ENCODE results near the gene TCTN3. TPM values are rescaled to one million over a fixed set of nuclear protein-coding genes. Genes with fewer than 3 reads are reported as not detected.

The TCTN3 gene, protein sequence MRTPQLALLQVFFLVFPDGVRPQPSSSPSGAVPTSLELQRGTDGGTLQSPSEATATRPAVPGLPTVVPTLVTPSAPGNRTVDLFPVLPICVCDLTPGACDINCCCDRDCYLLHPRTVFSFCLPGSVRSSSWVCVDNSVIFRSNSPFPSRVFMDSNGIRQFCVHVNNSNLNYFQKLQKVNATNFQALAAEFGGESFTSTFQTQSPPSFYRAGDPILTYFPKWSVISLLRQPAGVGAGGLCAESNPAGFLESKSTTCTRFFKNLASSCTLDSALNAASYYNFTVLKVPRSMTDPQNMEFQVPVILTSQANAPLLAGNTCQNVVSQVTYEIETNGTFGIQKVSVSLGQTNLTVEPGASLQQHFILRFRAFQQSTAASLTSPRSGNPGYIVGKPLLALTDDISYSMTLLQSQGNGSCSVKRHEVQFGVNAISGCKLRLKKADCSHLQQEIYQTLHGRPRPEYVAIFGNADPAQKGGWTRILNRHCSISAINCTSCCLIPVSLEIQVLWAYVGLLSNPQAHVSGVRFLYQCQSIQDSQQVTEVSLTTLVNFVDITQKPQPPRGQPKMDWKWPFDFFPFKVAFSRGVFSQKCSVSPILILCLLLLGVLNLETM
- 22.9 TPM for polyA plus RNA-seq (2013, experiment 1 of 2)
- 22.1 TPM for polyA plus RNA-seq (2013, experiment 2 of 2)

DNA sequence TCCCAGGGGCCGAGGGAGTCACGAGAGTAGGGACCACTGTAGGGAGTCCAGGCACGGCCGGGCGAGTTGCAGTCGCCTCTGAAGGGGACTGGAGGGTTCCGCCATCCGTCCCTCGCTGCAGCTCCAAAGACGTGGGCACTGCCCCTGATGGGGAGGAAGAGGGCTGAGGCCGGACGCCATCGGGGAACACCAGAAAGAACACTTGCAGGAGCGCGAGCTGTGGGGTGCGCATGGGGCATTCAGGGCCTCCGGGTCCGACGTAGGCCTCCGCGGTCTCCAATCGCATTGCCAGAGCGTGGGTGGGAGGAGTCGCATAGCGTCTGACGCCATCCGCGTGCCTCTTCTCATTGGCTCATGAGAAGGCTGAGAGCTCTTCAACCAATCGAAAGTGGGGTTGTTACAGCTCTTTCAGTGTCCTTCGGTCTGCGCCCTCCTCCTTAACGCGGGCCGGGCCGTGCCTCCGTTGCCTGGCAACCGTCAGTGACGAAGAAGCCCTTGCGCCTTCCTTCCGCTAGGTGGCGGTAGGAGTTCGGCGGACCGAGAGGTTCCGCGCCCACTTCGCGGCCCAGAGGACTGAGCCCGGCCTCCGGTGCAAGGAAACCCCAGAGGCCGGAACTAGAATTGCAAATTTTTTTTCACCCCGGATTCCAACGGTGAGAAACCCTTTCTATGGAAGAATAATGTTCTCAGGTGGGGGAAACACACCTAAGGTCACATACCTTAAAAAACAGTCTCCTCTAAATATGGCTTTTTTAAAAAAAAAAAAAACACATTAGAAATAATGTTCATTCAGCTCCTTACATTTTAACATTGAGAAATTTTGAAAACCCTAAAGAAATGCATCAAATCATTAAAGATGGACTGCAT lies at the start of gene TCTN3:
TCTN3 (minus strand) TSS at position 260 of the 867 bp plus-strand sequence; CDS start at position 232, 28 bp downstream.
- H3K56ac ChIP-seq (ENCODE audit: low read length), result peak within 1 kb of the TSS; percentile 93
- H3K79me2 ChIP-seq (ENCODE audit: control insufficient read depth, insufficient read depth, low read length), result peaks cover 15% of the 10 kb centered on the region
- H3K79me1 ChIP-seq (ENCODE audit: low read length), result peaks cover 12% of the 10 kb centered on the region
- peak within 1 kb of the TSS; percentile 90 for H3K9ac ChIP-seq (ENCODE audit: low read length)
- H3K18ac ChIP-seq (ENCODE audit: low read length), result no peak within 1 kb of the TSS
- H3K4ac ChIP-seq (ENCODE audit: low read depth, low read length), result no peak within 1 kb of the TSS
- no peak within 1 kb of the TSS for H4K8ac ChIP-seq (ENCODE audit: low read depth, low read length)
- WGBS (ENCODE audit: extremely low coverage, insufficient coverage, low lambda C conversion rate), result no CpG with 5 or more reads among the region's 53 CpGs
- peak within 1 kb of the TSS; percentile 88 for H3K4me3 ChIP-seq (ENCODE audit: low read length)
- no peaks in the 10 kb centered on the region for H3K27me3 ChIP-seq (ENCODE audit: insufficient read depth, low read length, poor library complexity)
- no peaks in the 10 kb centered on the region for H3K4me1 ChIP-seq (ENCODE audit: control insufficient read depth, low read depth, low read length)
- H2AK5ac ChIP-seq (ENCODE audit: low read length), result no peak within 1 kb of the TSS
- H2BK5ac ChIP-seq (ENCODE audit: low read length), result no peak within 1 kb of the TSS
- H4K5ac ChIP-seq (ENCODE audit: low read length), result no peak within 1 kb of the TSS
- H3K36me3 ChIP-seq (ENCODE audit: control insufficient read depth, insufficient read depth, low read length), result no peaks in the 10 kb centered on the region
- peak; percentile 100 for DNase-seq
- H3K23ac ChIP-seq (ENCODE audit: low read length), result peak within 1 kb of the TSS; percentile 67
- H3K4me2 ChIP-seq (ENCODE audit: low read length), result peak within 1 kb of the TSS; percentile 75
- no peak within 1 kb of the TSS for H2BK120ac ChIP-seq (ENCODE audit: low read depth, low read length)
- no peak within 1 kb of the TSS for H3K27ac ChIP-seq (ENCODE audit: low read depth, low read length)
- H2BK15ac ChIP-seq (replicated peaks; ENCODE audit: low read depth), result no peak within 1 kb of the TSS

DNA sequence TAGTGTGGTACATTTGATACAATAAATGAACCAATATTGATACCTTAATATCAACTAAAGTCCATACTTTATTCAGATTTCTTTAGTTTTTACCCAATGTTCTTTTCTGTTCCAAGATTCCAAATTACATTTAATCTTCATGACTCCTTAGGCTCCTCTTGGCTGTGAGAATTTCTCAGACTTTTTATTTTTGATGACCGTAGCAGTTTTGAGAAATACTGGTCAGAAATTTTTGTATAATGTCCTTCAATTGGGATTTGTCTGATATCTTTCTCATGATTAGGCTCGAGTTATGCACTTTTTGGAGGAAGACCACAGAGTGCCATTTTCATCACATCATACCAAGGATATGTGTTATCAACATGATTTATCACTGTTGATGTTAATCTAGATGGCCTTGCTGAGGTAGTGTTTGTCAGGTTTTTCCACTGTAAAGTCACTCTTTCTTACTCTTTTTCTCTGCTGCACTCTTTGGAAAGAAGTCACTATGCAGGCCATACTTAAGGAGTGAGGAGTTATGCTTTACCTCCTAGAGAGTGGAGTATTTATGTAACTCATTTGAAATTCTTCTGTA lies 49.3 kb upstream of the TCTN3 start:
- WGBS (ENCODE audit: extremely low coverage, insufficient coverage, low lambda C conversion rate), result no CpG with 5 or more reads among the region's 2 CpGs
- no peak overlapping the region for H2BK120ac ChIP-seq (ENCODE audit: low read depth, low read length)

DNA sequence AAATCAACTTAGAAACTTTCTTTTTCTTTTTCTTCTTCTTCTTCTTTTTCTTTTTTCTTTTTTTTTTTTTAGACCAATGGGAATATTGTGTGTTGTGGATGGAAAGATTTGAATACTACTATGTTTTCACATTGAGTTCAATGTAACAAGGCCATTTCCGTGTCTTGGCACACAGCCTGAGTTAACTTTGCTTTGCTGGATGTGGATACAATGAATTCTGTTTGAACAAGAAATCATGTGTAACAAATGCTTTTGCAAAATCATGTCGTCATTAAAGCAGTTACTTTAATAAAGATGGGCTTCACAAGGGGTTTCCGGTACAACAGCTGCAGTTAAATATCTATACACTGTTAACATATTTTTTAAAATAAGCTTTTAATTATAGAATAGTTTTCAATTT lies 48.8 kb upstream of the TCTN3 start:
- Histone ChIP-seq H3K9ac (ENCODE audit: low read length) (no peak overlapping the region), H2BK120ac (ENCODE audit: low read depth, low read length) (no peak overlapping the region), H3K79me1 (ENCODE audit: low read length) (no peaks in the 10 kb centered on the region), H3K27me3 (ENCODE audit: insufficient read depth, low read length, poor library complexity) (no peaks in the 10 kb centered on the region), H3K23ac (ENCODE audit: low read length) (no peak overlapping the region), H2BK15ac (replicated peaks; ENCODE audit: low read depth) (no peak overlapping the region), H3K36me3 (ENCODE audit: control insufficient read depth, insufficient read depth, low read length) (no peaks in the 10 kb centered on the region), H3K56ac (ENCODE audit: low read length) (no peak overlapping the region), H3K79me2 (ENCODE audit: control insufficient read depth, insufficient read depth, low read length) (no peaks in the 10 kb centered on the region), H3K27ac (ENCODE audit: low read depth, low read length) (no peak overlapping the region), H2AK5ac (ENCODE audit: low read length) (no peak overlapping the region), H3K4ac (ENCODE audit: low read depth, low read length) (no peak overlapping the region), H4K8ac (ENCODE audit: low read depth, low read length) (no peak overlapping the region), H3K4me3 (ENCODE audit: low read length) (no peak overlapping the region), H3K4me2 (ENCODE audit: low read length) (no peak overlapping the region), H2BK5ac (ENCODE audit: low read length) (no peak overlapping the region), H3K18ac (ENCODE audit: low read length) (peak overlapping the region; percentile 28), H4K5ac (ENCODE audit: low read length) (no peak overlapping the region), H3K4me1 (ENCODE audit: control insufficient read depth, low read depth, low read length) (peaks cover 3% of the 10 kb centered on the region)
- WGBS (ENCODE audit: extremely low coverage, insufficient coverage, low lambda C conversion rate), result no CpG with 5 or more reads among the region's 3 CpGs
- DNase-seq, result no peak

More for the DNA sequence above, 49.3 kb upstream of the TCTN3 start:
- Histone ChIP-seq H2AK5ac (ENCODE audit: low read length) (no peak overlapping the region), H3K4me3 (ENCODE audit: low read length) (no peak overlapping the region), H3K4me2 (ENCODE audit: low read length) (no peak overlapping the region), H3K18ac (ENCODE audit: low read length) (no peak overlapping the region), H3K4me1 (ENCODE audit: control insufficient read depth, low read depth, low read length) (peaks cover 3% of the 10 kb centered on the region), H4K5ac (ENCODE audit: low read length) (no peak overlapping the region), H2BK5ac (ENCODE audit: low read length) (no peak overlapping the region), H3K27me3 (ENCODE audit: insufficient read depth, low read length, poor library complexity) (no peaks in the 10 kb centered on the region), H2BK15ac (replicated peaks; ENCODE audit: low read depth) (no peak overlapping the region), H3K4ac (ENCODE audit: low read depth, low read length) (no peak overlapping the region), H3K23ac (ENCODE audit: low read length) (no peak overlapping the region), H3K79me2 (ENCODE audit: control insufficient read depth, insufficient read depth, low read length) (no peaks in the 10 kb centered on the region), H3K36me3 (ENCODE audit: control insufficient read depth, insufficient read depth, low read length) (no peaks in the 10 kb centered on the region), H3K56ac (ENCODE audit: low read length) (no peak overlapping the region), H3K9ac (ENCODE audit: low read length) (no peak overlapping the region), H4K8ac (ENCODE audit: low read depth, low read length) (no peak overlapping the region), H3K27ac (ENCODE audit: low read depth, low read length) (no peak overlapping the region), H3K79me1 (ENCODE audit: low read length) (no peaks in the 10 kb centered on the region)
- DNase-seq, result no peak

DNA sequence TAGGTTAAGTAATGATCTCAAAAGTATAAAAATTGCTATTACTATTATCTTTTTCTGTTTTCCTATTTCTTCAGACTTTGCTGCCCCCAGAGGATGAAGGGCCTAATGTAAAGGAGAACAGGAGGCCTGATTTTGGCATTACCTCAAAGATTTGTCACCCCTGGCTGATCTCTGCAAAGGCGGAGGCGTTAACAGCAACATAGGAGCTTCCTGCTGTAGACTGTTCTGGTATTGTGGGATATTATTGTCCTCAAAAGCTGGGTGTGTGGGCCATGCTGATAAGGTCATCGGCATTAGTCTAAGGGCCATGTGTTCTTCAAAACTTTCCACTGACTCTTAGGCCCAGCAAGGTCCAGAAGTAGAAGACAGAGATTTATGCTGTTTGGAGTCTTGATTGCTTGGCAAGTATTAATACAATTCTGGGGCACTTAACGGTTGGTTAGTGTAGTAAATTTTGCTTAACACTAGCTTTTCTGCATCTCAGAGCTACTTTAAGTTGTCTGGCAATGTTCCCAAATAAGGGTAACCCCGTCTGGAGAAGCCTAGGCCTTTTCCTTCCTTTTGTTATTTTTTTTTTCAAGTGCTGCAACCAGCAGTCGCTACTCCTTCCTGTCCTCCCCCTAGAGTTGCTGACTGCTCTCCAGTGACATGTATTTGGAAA lies 48.2 kb upstream of the TCTN3 start:
- no peak overlapping the region for H3K4ac ChIP-seq (ENCODE audit: low read depth, low read length)
- WGBS (ENCODE audit: extremely low coverage, insufficient coverage, low lambda C conversion rate), result no CpG with 5 or more reads among the region's 6 CpGs
- no peak overlapping the region for H3K18ac ChIP-seq (ENCODE audit: low read length)
- H3K27me3 ChIP-seq (ENCODE audit: insufficient read depth, low read length, poor library complexity), result no peaks in the 10 kb centered on the region
- H4K5ac ChIP-seq (ENCODE audit: low read length), result no peak overlapping the region
- H3K4me3 ChIP-seq (ENCODE audit: low read length), result no peak overlapping the region
- peaks cover 3% of the 10 kb centered on the region for H3K4me1 ChIP-seq (ENCODE audit: control insufficient read depth, low read depth, low read length)
- peak; percentile 82 for DNase-seq
- peak overlapping the region; percentile 43 for H3K27ac ChIP-seq (ENCODE audit: low read depth, low read length)
- H3K23ac ChIP-seq (ENCODE audit: low read length), result no peak overlapping the region
- H4K8ac ChIP-seq (ENCODE audit: low read depth, low read length), result no peak overlapping the region
- H2AK5ac ChIP-seq (ENCODE audit: low read length), result no peak overlapping the region
- peak overlapping the region; percentile 58 for H3K56ac ChIP-seq (ENCODE audit: low read length)
- no peak overlapping the region for H3K4me2 ChIP-seq (ENCODE audit: low read length)
- H3K79me2 ChIP-seq (ENCODE audit: control insufficient read depth, insufficient read depth, low read length), result no peaks in the 10 kb centered on the region
- no peak overlapping the region for H2BK120ac ChIP-seq (ENCODE audit: low read depth, low read length)
- H2BK15ac ChIP-seq (replicated peaks; ENCODE audit: low read depth), result no peak overlapping the region
- H2BK5ac ChIP-seq (ENCODE audit: low read length), result peak overlapping the region; percentile 47
- peak overlapping the region; percentile 6 for H3K9ac ChIP-seq (ENCODE audit: low read length)
- H3K79me1 ChIP-seq (ENCODE audit: low read length), result no peaks in the 10 kb centered on the region
- no peaks in the 10 kb centered on the region for H3K36me3 ChIP-seq (ENCODE audit: control insufficient read depth, insufficient read depth, low read length)

DNA sequence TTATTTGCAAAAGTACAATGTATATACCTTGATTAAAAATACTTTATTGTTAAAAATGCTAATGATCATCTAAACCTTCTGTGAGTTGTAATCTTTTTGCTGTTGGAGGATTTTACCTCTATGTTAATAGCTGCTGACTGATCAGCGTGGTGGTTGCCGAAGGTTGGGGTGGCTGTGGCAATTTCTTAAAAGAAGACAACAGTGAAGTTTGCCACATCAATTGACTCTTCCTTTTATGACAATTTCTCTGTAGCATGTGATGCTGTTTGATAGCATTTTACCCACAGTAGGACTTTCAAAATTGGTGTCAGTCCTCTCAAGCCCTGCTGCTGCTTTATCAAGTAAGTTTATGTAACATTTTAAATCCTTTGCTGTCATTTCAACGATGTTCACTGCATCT lies 45.3 kb upstream of the TCTN3 start:
- H3K23ac ChIP-seq (ENCODE audit: low read length), result no peak overlapping the region
- H3K56ac ChIP-seq (ENCODE audit: low read length), result no peak overlapping the region
- no peak overlapping the region for H2BK5ac ChIP-seq (ENCODE audit: low read length)
- WGBS (ENCODE audit: extremely low coverage, insufficient coverage, low lambda C conversion rate), result no CpG with 5 or more reads among the region's 3 CpGs
- no peak overlapping the region for H2AK5ac ChIP-seq (ENCODE audit: low read length)
- no peaks in the 10 kb centered on the region for H3K79me2 ChIP-seq (ENCODE audit: control insufficient read depth, insufficient read depth, low read length)
- H3K27ac ChIP-seq (ENCODE audit: low read depth, low read length), result no peak overlapping the region
- H3K36me3 ChIP-seq (ENCODE audit: control insufficient read depth, insufficient read depth, low read length), result no peaks in the 10 kb centered on the region
- no peak overlapping the region for H4K5ac ChIP-seq (ENCODE audit: low read length)
- H2BK15ac ChIP-seq (replicated peaks; ENCODE audit: low read depth), result no peak overlapping the region
- no peak overlapping the region for H2BK120ac ChIP-seq (ENCODE audit: low read depth, low read length)
- no peaks in the 10 kb centered on the region for H3K79me1 ChIP-seq (ENCODE audit: low read length)
- no peak overlapping the region for H3K4me3 ChIP-seq (ENCODE audit: low read length)
- H3K4me2 ChIP-seq (ENCODE audit: low read length), result no peak overlapping the region
- H4K8ac ChIP-seq (ENCODE audit: low read depth, low read length), result no peak overlapping the region
- H3K9ac ChIP-seq (ENCODE audit: low read length), result no peak overlapping the region
- no peak overlapping the region for H3K18ac ChIP-seq (ENCODE audit: low read length)
- no peak overlapping the region for H3K4ac ChIP-seq (ENCODE audit: low read depth, low read length)
- peaks cover 3% of the 10 kb centered on the region for H3K4me1 ChIP-seq (ENCODE audit: control insufficient read depth, low read depth, low read length)
- no peaks in the 10 kb centered on the region for H3K27me3 ChIP-seq (ENCODE audit: insufficient read depth, low read length, poor library complexity)
- DNase-seq, result no peak
